HG03196 (cell line): ENCODE results near the gene SNX27.

Experiments used
- ATAC-seq: cut with Tn5 transposase; IDR thresholded peaks from one replicate; pipeline ENCODE4 v1.9.1; 2021; ENCODE audit not compliant: unreplicated experiment

Gene SNX27

GRCh38 chr1:151703813-151704212 lies 92.0 kb downstream of the SNX27 start:
- no peak for ATAC-seq

DNA sequence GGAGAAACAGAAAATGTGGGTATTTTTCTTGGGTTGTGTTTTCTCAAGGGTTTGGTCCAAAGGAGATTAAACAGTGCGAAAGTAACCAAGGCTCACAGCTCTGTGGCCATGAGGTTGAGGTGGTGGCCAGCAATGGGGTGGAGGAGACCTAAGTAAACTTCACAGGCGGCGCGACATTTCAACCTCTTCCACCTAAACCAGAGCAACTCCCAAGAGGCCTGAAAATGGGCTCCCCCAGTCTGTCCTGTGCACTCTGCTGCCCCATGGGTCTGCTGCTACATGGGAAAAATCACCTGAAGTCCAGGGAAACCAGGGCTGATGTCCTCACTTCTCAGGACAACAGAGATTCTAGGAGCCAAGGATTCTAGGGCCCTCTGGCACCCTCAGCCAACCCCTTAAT lies 92.4 kb downstream of the SNX27 start:
- ATAC-seq = no peak

DNA sequence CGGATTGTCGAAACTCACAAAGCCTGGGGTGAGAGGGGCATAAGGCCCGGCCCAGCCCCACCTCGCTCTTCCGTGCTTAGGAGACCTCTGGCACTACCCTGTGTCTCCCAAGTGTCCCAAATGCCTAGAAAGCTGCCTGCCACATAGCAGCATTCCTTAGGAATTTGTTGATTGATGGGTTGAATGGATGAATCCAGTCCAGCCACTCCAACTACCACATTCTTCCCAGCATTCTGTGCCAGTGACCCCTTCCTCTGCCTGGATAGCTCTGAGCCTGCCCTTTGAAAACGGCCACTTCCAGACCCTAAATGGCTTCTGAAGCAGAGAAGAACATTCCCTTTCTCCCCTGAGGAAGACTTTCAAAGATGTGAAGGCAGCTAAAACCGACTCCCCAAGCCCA lies 93.3 kb downstream of the SNX27 start:
- ATAC-seq = no peak

DNA sequence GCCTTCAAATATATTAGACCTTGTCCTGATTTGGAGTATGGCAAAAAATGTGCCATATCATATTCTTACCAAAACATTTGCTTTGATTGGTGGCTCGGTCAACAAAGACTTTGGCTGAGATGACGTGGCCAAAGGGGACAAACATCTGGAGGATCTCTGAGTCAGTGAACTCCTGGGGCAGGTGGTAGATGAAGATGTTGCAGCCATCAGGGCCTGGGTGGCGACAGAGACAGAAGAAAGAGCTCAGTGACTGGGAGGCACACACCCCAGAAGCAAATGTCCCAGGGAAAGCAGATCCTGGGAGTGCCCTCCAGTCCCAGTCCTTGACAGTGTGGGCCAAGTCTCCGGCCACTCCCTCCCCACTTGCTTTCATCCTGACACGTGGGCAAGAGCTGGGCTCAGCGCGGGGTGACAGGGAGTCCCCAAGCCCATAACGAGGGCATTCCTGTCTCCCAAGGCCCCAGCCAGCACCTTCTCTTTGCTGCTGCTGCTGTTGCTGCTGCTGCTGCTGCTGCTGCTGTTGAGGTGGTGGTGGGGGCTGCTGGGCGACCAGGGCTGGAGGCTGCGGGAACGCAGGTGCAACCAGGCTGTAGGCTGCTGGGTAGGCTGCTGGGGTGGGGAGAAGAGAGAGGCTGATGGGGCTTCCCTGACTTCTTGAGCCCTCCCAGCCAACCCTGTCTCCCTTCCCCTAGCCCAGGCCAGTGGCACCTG lies 94.1 kb downstream of the SNX27 start:
- no peak for ATAC-seq

GRCh38 chr1:151706464-151707415 lies 94.9 kb downstream of the SNX27 start:
- no peak for ATAC-seq

DNA sequence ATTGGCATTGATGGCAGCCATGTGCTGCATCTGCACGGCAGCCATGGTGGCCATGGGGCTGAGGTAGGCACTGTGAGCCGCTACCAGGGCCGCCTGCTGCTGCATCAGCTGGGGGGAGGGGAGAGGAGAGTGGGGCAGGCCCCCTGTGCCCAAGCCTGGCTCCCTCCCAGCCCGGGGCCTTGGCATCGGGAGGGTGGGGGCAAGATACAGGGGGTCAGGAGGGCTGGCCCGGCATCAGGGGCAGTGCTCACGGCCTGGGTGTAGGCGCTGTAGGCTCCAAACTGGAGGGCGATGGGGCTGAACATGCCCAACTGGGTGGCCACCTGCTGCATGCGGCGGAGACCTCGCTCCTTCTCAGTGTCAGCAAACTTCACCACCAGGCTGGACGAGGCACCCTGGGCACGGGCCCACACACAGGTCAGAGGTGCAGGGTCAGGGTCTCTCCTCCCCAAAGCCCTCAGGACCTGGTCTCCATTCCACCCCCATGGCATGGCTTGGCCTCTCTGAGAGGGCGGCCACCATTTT lies 95.8 kb downstream of the SNX27 start:
- no peak for ATAC-seq

- ATAC-seq = no peak
Measured at GRCh38 chr1:151708891-151709290, 97.0 kb downstream of the SNX27 start.

DNA sequence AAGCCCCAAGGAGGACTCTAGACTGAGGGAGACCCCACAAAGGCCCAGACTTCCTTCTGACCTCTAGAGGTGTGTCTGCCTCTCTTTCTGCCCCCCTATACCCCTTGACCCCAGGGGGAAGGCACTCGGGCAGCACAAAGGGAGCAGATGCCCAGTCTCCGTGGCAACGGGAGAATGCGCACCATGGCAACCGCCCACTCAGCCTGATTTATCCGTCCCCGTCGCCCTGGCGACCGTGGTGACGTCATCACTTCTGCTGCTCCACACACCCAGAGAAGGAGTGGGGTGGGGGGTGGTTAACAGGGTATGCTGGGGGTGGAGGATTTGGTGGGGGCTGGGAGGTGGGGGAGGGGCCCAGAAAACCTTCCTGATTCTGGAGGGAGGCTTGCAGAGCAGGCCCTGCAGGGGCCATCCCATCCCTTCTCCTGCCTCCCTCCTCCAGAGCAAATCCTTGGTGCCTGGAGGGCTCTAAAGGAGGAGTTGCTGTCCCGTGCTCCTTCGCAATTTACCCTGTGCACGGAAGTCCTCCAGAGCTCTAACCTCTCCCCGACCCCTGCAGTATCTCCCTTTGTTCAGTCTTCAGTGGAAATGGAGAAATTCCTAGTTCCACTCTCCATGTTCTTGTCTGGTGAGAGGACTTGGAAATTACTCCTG lies 98.5 kb downstream of the SNX27 start:
- ATAC-seq = no peak

DNA sequence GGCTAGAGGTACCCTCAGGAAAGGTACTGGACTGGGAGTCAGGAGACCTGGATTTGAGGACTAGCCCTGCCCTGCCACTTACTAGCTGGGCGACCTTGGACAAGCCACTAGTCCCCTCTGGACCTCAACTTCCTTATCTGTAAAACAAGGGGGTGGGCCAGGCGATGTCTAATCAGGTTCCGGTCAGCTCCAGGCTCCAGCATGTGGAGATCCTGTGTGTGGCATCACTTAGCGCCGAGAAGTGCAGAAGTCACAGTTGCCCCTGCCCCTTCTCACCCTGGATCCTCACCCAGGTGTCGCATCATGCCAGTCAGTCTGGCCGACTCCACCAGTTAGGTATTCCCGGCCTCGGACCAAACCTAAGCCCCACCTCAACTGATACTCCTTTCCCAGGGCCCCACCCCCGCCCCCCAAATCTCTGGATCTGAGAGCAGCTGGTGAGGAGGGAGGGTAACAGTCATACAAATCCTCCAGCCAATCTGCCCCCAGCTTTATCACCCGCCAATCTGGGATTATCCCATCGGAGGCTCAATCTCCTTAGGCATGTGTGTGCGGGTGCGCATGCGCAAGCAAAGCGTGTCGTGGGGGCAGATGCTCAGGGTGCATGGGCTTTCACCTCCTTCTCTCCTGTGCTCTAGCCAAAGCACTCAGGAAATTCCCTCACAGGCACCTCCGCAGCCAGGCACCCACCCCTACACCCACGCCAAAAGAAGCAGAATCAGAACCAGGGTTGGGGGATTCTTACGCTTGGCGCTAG lies 99.4 kb downstream of the SNX27 start:
- no peak for ATAC-seq

- ATAC-seq = no peak
Measured at GRCh38 chr1:151711951-151712350, 100.1 kb downstream of the SNX27 start.

DNA sequence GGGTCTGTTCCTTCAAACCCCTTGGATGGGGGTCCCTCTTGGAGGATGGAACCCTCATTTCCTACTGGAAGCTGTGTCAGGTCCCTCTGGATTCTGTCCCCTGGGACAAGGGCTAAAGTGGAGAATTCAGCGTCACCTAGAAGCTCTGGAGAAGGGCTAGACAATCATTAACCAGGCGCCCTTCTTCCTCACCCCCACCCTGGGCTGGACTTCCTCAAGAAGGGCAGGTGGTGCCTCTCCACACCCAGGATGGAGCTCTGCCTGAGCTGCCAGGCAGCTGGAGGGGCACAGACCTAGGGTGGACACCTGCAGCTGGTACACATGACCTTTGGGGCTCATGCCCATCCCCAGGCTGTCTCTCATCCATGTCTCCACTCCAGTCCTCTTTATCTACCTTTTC lies 101.2 kb downstream of the SNX27 start:
- ATAC-seq = no peak

DNA sequence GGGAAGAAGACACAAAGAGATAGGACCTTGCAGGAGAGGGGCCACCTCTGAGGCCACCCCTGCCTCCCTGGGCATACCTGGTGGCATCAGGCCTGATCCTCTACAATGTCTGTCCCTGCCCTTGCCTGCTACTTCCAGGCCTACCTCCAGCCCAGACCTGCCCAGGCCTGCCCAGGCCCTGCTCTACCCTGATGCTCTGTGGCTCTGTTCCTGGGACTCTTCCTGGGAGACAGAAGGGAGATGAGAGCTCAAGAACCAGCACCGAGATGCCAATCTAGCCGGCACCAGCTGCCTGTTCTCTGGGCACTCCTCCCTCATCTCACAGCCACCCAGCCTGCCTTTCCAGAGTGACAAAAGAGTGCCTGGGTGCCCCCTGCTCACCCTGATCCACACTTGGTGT lies 102.0 kb downstream of the SNX27 start:
- no peak for ATAC-seq

GRCh38 chr1:151714820-151715725 lies 103.2 kb downstream of the SNX27 start:
- no peak for ATAC-seq

GRCh38 chr1:151715726-151716404 lies 104.0 kb downstream of the SNX27 start:
- ATAC-seq = no peak

DNA sequence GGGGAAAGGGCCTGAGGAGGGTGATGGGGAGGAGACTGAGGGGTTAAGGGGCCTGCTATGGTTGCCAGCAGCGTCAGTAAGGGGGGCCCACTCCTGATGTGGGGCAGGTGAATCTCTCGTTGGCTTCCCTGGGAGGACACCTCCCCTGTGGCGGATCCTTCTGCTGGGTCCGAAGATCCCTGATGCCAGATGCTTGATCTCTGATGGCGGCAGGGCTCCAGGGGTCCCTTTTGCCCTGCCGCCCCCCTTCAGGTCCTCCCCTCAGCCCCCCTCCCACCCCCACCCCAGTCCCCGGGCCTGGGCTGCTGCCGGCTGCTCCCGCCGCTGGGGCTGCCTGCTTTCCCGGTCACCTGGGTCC lies 104.5 kb downstream of the SNX27 start:
- ATAC-seq = no peak

- no peak for ATAC-seq
Measured at GRCh38 chr1:151716771-151717631, 105.2 kb downstream of the SNX27 start, which contains the start of gene CELF3. CELF3 (minus strand) TSS chr1:151716803; CDS start chr1:151716020, 783 bp downstream.

GRCh38 chr1:151718011-151718431 lies 106.2 kb downstream of the SNX27 start:
- no peak for ATAC-seq

DNA sequence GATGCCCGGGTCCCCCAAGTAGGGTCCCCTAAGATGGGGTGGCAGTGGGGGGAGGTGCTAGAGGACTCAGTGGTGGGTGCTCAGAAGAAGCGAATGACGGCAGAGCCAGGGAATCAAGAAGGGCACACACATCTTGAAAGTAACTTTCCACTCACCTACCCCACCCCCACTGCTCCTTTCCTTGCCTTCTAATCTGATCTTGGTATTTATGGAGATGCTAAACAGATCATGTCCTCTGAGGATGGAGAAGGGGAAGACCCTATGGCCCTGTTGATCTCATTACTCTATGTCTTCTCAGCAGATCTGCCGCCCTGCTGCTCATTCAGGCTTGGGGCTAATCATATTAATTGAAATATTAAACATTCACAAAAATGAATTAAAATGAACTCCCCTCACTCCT lies 106.8 kb downstream of the SNX27 start:
- no peak for ATAC-seq
